Measurements from ENCODE around the gene KSR1.
"Not testable (repeated sequence)": the region's sequence is repeated elsewhere in the genome, so short reads cannot be mapped to it uniquely, and the experiment has no call there.

The KSR1 gene

GRCh38 chr17:27464431-27464830 lies 8.2 kb downstream of the KSR1 start:
- ATAC-seq: no peak
- TF ChIP-seq CSDC2 (CRISPR knock-in tag; IDR thresholded peaks at IDR 0.05) (no peak), BACH2 (CRISPR knock-in tag; IDR thresholded peaks at IDR 0.05; ENCODE audit: borderline replicate concordance) (no peak), TSHZ2 (CRISPR knock-in tag; IDR thresholded peaks at IDR 0.05) (no peak), ZFP3 (CRISPR knock-in tag; IDR thresholded peaks at IDR 0.05) (no peak), ZNF8 (CRISPR knock-in tag; IDR thresholded peaks at IDR 0.05) (no peak), ARNTL (CRISPR knock-in tag; IDR thresholded peaks at IDR 0.05; ENCODE audit: borderline replicate concordance, low read depth) (no peak), OSR1 (CRISPR knock-in tag; IDR thresholded peaks at IDR 0.05) (no peak)

GRCh38 chr17:27465875-27466274 lies 9.6 kb downstream of the KSR1 start:
- not testable (repeated sequence) for ATAC-seq

- ATAC-seq: no peak
- TF ChIP-seq TSHZ2 (CRISPR knock-in tag; IDR thresholded peaks at IDR 0.05): no peak
- no peak for TF ChIP-seq ZNF565 (CRISPR knock-in tag; conservative IDR thresholded peaks at IDR 0.05; ENCODE audit: low read depth)
- TF ChIP-seq CSDC2 (CRISPR knock-in tag; IDR thresholded peaks at IDR 0.05): no peak
- no peak for TF ChIP-seq TCF4 (CRISPR knock-in tag; IDR thresholded peaks at IDR 0.05; ENCODE audit: borderline replicate concordance)
Observed at GRCh38 chr17:27466376-27466742, 10.1 kb downstream of the KSR1 start.

- TF ChIP-seq TSHZ2 (CRISPR knock-in tag; IDR thresholded peaks at IDR 0.05) (no peak), ZNF8 (CRISPR knock-in tag; IDR thresholded peaks at IDR 0.05) (no peak), ZNF565 (CRISPR knock-in tag; conservative IDR thresholded peaks at IDR 0.05; ENCODE audit: low read depth) (no peak), POU6F1 (CRISPR knock-in tag; IDR thresholded peaks at IDR 0.05; ENCODE audit: borderline replicate concordance, low read depth) (no peak), CSDC2 (CRISPR knock-in tag; IDR thresholded peaks at IDR 0.05) (no peak), CREB5 (CRISPR knock-in tag; IDR thresholded peaks at IDR 0.05; ENCODE audit: low read depth) (no peak), ISL1 (CRISPR knock-in tag; IDR thresholded peaks at IDR 0.05) (no peak), ESRRG (CRISPR knock-in tag; IDR thresholded peaks at IDR 0.05) (no peak), BACH2 (CRISPR knock-in tag; IDR thresholded peaks at IDR 0.05; ENCODE audit: borderline replicate concordance) (no peak)
- ATAC-seq: no peak
Observed at GRCh38 chr17:27466743-27467375, 10.6 kb downstream of the KSR1 start.

Data from SK-N-SH treated with all-trans-retinoic acid at 6 μM for 48 hours (cell line).